SK-N-MC (cell line): ENCODE data around the gene EIF2S3.

Source experiments
- EZH2 ChIP-seq: fragments of 200-600 bp; sonication (generic); IDR thresholded peaks from one replicate; pipeline ENCODE4 v1.6.1; 2017; ENCODE audit warnings: antibody characterized with exemption
- POLR2AphosphoS5 ChIP-seq: IDR thresholded peaks from 2 replicates; pipeline ENCODE4 v1.6.1; 2012; ENCODE audit warnings: mild to moderate bottlenecking, low read depth, low read length, borderline replicate concordance

DNA sequence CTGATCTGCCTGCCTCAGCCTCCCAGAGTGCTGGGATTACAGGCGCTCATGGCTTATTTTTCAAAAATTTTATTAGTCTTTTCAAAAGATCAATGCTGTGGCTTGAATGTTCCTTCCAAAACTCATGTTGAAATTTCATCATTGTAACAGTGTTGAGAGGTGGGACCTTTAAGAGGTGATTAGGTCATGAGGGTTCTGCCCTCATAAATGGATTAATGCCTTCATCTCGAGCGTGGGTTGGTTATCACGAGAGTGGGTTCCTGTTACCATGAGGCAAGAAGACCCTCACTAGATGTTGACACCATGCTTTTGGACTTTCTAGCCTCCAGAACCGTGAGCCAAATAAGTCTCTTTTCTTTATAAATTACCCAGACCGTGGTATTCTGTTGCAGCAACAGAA is 30.3 kb downstream of the EIF2S3 start:
- TF ChIP-seq POLR2AphosphoS5 (no peak), EZH2 (no peak)
